Embryonic facial prominence (tissue), 1 donor: Measurements from ENCODE around the gene RABAC1.

ENCODE experiments used
- DNase-seq: peaks from one replicate; pipeline ENCODE4 v3.0.0-alpha.2; 2016; ENCODE audit errors: extremely low spot score

RABAC1 gene

DNA sequence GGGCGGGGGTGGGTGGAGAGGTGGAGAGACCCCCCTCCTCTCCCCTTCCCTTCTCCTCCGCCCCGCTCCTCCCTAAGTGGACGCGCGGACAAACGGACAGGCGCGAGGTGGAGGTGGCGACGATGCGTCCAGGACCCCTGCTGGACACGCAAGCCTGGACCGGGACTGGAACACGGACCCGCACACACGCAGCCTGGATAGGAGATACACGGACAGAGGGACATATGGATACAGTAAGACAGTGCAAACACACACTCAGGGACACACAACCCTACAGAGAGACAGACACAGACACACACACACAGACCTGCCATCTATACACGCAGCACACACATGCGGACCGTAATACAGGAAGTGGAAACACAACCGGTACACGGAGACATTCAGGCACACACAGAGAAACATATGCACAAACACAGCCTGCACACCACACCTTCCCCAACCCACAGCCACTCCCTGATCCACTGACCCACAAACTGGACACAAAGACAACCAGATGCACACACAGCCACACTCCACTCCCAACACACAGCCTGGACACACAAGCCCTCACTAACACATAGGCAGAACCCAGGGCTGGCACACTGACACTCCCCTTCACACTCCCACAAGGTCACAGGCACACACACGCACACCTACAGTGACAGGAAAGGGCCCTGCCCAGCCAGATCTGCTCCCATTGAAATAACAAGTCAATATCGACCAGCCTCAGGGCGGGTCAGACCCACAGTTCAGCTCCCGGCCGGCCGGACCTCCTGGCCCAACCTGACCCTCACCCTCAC is 30.2 kb downstream of the RABAC1 start:
- no peak for DNase-seq

DNA sequence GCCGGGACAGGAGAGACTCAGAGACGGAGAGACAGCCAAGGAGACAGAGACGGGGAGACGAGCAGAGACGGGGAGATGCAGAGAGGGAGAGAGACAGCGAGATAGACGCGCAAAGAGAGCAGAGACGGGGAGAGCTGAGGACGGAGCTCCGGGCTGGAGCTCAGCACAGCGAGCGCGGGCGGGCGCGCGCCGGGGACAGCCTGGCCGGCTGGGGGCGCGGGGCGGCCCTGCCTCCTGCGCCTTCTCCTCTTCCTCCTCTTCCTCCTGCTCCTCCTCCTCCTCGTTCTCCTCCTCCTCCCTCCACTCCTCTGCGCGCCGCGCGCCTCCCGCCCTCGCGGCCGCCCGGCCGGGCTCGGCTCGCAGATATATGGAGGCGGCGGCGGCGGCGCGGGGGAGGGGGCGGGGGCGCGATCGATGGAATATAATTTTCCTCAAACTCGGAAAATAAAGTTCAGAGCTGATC is 30.9 kb downstream of the RABAC1 start, which contains the start of gene ERFL:
Gene ERFL, minus strand, starts transcription at position 229 of the 463 bp plus-strand sequence. CDS start 15,530 bp downstream, outside the sequence.
- no peak for DNase-seq

DNA sequence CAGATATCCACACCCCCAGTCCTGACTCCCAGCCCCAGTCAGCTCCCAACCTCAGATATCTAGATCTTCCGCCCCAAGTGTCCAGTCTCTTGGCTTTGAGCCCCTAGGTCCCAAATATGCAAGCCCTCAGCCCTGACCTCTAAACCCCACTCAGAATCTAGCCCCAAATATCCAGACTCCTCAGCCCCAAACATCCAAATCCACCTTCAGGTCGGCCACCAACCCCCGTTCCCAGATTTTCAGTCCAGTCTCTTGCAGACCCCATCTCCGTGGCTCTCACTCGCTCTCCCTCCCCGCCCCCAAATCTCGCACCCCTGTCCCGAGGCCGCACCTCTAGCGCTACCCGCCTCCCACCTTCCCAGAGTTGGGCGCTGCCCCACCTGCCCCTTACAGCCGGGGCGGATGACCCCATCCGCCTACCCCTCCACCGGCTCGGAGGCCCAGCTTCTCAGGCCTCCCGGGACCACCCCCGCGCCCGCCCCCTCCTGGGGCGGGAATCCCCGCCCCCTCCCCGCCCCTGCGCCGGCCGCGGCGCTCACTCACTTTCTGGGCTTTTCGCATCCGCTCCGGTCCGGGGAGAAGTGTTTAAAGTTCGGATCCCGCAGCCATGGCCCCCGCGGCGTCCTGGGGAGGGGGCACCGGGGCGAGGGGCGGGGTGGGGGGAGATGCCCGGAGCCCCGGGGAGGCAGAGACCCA is 31.5 kb downstream of the RABAC1 start:
- DNase-seq = no peak

DNA sequence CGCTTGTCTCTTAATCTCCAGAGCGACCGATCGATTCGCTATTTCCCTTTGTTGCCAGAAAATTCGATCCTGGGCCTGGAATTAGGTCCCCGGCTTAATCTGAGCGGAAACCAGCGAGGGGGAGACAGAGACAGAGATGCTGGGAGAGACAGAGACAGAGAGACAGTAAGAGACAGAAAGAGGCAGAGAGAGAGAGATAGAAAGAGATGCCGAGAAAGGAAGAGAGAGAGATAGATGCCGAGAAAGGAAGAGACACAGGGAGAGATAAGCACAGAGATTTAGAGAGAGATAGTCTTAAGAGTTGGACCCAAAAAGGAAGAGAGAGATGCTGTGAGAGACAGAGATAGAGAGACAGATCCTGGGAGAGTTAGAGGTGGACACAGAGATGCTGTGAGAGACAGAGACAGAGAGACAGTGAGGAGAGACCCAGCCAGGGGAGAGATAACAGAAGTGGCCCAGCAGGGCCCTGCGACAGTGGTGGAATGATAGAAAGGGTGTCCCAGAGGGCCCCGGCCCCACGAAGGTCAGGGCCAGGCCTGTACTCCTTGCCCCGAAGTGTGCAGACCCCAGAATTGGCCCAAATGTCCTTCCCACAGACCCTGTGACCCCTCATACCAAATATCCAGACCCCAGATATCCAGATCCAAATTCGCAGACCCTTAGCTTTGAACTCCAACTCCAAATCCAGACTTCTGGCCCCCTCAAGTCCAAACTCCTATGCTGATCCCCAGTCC is 32.2 kb downstream of the RABAC1 start:
- DNase-seq = no peak

DNA sequence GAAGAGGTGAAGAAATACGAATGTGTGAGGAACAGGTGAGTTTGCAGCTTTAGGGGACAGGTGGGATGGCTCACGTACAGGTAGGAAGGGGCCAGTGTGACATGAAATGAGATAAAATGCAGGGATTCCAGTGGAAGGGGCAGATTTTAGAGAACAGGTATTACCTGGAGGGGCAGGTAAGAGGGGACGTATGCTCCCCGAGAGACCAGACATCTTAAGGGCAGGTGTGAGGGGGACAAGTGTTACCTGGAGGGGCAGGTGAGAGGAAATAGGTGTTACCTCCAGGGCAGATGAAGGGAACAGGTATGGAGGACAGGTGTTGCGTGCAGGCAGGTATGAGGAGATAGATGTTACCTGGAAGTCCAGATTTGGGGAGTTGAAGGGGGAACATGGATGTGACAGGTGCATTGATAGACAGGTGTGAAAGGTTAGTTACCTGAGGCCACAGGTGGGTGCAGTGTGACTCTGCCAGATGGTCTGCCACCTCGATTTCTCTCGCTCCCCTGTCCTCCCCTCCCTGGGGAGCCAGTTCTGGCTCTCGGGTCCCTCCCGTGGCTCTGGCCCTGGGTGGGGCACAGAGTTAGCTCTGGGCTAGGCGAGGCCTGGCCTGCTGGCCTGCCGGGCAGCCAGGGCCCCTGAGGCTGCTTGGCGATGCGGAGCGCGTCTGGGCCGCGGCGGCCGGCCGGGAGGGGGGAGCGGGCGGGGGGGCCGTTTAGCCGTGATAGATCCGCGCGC is 32.9 kb downstream of the RABAC1 start:
- no peak for DNase-seq

DNA sequence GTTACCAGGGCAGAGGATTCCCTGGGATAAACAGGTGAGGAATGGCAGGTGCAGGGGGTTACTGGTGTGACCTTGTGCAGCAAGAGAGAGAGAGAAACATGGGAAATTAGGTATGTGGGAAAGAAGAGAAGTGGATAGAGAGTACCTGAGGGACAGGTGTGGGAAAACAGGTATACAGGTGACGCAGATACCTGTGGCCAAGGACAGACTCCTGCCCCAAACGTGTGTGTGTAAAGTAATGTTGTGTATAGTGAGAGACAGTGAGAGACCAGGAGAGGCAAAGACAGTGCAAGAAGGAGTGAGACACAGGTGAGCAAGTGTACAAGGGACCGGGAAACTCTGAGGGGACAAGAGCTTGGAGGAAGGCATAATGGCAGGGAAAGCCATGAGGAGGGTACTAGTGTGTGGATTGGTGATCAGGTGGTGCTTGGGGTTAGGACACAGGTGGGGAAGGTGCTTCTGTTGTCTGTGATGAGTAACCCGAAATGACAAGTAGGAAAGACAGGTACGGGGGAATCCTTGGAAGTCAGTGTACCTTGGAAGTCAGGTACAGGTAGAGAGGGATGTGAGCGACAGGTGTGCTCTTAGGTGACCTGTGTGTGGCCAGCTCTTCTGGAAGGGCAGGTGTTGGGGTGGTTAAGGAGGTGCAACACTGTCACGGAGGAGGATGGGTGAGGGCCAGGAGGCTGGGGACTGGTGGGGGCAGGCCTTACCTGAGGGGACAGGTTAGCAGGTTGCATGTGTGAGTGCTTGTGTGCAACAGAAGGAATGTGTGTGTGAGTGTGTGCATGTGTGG is 33.7 kb downstream of the RABAC1 start:
- no peak for DNase-seq

DNA sequence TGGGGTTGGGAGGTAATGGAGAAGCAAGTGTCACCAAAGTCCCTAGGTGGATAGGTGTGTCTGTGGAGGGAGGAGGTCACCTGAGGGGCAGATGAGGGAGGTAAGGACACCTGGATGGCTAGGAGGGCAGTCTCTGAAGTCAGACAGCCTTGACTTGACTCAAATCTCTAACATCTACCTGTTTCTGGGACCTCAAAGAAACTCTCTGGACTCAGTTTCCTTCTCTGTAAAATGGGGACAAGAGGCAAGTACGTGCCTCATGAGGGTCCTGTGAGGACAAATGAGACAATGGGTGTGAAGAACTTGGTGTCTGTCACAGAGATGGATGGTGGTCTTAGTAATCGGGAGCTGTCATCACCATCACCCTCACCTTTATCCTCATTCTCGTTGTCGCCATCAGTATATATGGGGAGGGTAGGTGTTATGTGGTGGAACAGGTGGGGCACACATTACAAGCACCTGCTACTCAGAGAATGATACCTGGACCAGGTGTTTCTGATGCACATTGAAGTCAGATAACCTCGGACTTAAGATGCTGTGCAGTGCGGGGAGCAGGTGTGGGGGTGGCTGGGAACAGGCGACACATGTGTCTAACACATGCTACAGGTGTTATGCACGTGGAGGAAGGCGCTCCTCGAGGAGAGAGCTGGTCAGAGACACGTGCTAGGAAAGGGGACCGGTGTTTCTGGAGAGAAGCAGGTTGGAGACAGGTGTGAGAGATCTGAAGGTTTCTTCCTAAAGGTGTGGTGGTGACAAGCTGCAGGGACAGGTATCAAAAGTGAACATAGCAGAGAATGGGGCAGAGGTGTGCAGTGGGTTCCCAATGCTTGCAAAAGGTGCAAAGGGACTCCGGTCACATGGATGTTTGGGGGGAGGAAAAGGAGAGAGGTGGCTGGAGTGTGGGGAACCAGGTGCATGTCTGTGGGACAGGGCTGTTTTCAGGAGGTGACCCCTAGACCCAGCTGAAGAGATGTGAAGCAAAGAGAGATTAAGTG is 34.7 kb downstream of the RABAC1 start:
- no peak for DNase-seq

DNA sequence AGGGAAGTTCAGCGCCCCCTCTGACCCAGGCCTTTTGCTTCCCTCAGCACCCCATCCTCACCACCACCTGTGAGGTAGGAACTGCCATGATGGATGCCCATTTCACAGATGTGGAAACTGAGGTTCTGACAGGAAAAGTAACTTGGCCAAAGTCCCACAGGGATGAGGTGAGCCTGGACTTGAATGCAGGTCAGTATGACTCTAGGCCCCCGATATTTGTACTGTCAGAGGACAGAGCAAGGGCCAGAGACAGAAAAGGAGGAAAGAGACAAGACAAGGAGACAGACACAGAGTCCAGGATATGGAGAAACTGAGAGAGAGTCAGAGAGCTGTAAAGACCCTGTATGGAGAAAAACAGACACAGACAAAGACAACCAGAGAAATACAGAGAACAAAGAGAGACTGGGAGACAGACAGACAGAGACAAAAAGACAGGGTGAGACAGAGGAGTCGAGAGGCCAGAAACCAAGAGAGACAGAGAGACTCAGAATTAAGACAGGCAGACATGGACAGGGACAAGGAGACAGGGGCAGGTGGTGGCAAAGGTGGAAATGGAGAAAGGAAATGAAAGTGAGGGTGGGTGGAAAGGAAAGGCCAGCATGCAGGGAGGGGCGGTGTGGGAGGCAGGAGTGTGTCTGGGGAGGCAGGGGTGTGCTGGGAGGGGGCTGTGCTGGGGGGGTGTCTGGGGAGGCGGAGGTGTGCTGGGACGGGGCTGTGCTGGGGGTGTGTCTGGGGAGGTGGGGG is 35.9 kb downstream of the RABAC1 start:
- no peak for DNase-seq

DNA sequence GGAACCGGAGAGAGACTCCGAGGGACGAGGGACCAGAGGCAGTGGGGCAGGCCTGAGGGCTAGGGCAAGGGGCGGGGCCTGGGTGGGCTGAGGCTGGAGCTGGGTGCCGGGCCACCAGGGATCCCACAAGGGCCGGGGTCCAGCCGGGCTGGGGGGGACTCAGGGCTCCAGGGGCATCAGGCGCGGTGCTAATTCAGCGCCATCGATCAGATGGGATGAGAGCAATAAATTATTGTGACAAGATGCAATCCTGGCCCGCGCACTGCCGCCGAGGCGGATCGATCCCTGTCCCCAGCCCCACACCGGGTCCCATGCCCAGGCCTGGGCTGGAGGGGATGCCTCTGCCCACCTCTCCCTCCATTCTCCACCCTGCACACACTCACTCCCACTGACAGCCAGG is 36.5 kb downstream of the RABAC1 start:
- DNase-seq = no peak

DNA sequence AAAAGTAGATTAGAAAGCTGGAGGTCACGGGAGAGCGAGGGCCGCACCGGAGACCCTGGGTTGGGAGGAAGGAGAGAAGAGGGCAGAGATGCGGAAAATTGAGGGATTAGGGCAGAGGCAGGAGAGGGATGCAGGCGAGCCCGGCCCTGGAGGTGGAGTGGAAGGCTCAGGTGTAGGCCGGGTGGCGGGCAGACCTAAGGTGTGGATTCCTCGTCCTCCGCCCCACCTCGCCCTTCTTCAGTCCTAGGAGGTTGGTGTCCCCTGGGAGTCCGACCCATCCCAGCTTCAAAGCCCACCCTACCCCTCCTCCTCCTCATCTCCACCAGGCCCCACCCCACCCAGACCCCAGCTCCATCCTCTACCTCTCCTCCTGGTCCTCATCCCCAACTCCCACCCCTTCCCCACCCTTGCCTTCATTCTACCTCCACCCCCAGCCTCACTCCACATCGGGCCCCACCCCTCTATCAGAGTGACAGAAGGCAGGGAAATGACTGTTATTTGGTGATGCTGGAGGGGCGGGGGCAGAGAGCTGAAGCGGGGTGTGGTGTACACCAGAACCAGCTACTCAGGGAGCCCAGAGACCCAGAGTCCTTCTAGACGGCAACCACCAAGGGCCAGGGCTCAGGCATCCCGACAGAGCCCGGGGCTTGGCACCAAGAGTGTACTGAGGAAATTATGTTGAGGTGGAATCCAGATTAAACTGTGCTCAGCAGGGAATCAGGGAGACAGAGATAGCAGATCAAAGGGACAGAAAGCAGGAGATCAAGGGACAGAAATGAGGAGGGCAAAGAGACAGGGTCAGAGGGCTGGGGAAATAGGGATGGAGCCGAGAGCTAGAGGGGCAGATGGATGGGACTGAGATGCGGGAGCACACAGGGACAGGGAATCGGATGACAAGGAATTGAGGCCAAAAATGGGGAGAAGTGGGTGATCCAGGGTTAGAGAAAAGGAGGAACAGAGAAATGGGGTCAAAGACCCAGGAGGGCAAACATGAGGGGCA is 37.2 kb downstream of the RABAC1 start:
- no peak for DNase-seq

DNA sequence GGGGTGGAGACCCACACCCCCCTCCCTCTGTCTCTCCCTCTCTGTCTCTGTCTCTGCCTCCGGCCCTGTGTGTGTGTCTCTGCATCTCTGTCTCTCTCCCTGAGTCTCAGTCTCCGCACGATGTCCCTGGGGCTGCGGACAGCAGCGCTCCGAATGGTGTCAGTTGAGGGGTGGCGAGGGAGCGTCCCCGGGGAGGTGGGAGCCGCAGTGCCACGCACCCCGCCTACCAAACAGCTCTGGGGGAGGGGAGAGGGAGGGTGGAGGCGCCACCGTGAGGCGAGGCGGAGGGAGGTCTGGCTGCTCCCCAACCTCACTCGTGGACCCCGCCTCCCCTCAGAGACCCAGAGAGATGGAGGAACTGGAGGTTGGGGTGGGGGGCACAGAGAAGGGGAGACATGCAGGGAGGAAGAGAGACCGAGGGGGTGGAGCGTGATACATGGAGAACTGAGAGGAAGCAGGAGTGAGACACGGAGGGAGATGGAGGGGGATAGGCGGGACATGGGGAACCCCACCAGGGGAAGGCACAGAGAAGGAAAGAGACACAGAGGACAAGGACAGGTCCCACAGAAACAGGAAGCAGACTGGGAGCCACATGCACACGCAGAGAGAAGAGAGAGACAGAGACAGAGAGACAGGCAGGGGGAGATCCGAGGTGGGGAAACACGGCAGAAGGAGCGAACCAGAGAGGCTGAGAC is 38.1 kb downstream of the RABAC1 start:
- no peak for DNase-seq

DNA sequence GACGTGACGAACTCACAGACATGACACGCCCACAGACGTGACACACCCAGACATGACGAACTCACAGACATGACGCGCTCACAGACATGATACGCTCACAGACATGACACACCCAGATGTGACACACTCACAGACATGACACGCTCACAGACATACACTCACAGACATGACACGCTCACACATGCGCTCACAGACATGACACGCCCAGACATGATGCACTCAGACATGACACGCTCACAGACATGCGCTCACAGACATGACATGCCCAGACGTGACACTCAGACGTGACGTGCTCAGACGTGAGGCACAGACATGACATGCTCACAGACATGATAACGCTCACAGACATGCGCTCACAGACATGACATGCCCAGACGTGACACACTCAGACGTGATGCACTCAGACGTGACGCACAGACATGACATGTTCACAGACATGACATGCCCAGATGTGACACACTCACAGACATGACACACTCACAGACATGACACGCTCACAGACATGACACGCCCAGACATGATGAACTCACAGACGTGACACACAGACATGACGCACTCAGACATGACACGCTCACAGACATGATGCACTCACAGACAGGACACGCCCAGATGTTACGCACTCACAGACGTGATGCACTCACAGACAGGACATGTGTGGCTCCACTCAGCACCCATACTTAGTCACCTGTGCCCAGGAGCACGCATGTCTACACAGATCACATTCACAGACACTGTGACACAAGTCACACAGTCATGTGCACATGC is 39.0 kb downstream of the RABAC1 start:
- DNase-seq = no peak

GRCh38 chr19:41918653-41919244 is 40.4 kb downstream of the RABAC1 start:
- no peak for DNase-seq

DNA sequence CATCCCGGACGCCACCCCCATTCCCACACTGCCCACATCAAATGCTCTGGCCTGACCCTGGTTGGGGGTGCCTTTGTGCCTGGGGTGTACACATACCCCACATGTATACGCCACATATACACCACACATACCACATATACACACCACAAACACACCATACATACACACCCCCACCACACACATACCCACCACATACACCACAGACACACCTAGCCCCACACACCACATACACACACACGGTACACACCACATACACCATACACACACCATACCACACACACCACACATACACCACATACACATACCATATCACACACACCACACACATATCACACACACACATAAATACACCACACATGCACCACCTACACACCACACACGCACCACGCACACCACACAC is 41.0 kb downstream of the RABAC1 start:
- DNase-seq = no peak

DNA sequence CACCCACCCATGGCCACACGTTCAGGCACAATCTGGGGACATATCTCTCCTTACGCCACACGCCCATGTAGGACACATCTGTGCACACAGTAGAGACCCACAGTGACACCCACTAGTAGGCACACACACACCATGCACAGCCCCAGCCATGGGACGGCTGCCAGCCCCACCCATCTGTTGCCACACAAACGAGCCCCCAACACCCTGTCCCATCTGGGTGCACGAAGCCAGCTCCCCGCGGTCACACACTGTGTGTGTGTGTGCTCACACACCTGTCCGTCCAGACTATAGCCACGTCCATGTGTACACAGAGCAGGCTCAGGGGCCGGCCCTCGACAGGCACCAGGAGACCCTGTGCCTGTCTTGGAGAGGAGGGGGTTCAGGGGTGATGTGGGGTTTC is 41.4 kb downstream of the RABAC1 start:
- no peak for DNase-seq
